ENCODE data around the gene BCL2L2. TPM values are rescaled to one million over a fixed set of nuclear protein-coding genes. Genes with fewer than 3 reads are reported as not detected.
A peak's percentile ranks its signal among the peaks of the same experiment; 100 is the strongest.

Gene BCL2L2
- total and polyA plus RNA-seq, 9 of the 15 experiments (the other 6 are each of a cell fraction or from before 2014, with no cell fraction given): 2.6 to 32.5 (median 14.7) TPM

GRCh38 chr14:23335623-23336022 lies 29.0 kb downstream of the BCL2L2 start (continued):
- TF ChIP-seq, protein P1, sequence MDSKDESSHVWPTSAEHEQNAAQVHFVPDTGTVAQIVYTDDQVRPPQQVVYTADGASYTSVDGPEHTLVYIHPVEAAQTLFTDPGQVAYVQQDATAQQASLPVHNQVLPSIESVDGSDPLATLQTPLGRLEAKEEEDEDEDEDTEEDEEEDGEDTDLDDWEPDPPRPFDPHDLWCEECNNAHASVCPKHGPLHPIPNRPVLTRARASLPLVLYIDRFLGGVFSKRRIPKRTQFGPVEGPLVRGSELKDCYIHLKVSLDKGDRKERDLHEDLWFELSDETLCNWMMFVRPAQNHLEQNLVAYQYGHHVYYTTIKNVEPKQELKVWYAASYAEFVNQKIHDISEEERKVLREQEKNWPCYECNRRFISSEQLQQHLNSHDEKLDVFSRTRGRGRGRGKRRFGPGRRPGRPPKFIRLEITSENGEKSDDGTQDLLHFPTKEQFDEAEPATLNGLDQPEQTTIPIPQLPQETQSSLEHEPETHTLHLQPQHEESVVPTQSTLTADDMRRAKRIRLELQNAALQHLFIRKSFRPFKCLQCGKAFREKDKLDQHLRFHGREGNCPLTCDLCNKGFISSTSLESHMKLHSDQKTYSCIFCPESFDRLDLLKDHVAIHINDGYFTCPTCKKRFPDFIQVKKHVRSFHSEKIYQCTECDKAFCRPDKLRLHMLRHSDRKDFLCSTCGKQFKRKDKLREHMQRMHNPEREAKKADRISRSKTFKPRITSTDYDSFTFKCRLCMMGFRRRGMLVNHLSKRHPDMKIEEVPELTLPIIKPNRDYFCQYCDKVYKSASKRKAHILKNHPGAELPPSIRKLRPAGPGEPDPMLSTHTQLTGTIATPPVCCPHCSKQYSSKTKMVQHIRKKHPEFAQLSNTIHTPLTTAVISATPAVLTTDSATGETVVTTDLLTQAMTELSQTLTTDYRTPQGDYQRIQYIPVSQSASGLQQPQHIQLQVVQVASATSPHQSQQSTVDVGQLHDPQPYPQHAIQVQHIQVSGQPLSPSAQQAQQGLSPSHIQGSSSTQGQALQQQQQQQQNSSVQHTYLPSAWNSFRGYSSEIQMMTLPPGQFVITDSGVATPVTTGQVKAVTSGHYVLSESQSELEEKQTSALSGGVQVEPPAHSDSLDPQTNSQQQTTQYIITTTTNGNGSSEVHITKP (IDR thresholded peaks at IDR 0.05; ENCODE audit: partially characterized antibody): no peak
- TF ChIP-seq TFAP4 (CRISPR knock-in tag; IDR thresholded peaks at IDR 0.05; ENCODE audit: borderline replicate concordance): no peak
- peak in 1 of 2 experiments; percentile 20 for TF ChIP-seq E2F6 (IDR thresholded peaks at IDR 0.05; ENCODE audit: borderline replicate concordance in 1 of 2, extremely low read depth in 1 of 2, insufficient read depth in 1 of 2, insufficient read length in 1 of 2, low read depth in 1 of 2, low read length in 1 of 2, poor library complexity in 1 of 2, severe bottlenecking in 1 of 2)
- TF ChIP-seq, protein P2, sequence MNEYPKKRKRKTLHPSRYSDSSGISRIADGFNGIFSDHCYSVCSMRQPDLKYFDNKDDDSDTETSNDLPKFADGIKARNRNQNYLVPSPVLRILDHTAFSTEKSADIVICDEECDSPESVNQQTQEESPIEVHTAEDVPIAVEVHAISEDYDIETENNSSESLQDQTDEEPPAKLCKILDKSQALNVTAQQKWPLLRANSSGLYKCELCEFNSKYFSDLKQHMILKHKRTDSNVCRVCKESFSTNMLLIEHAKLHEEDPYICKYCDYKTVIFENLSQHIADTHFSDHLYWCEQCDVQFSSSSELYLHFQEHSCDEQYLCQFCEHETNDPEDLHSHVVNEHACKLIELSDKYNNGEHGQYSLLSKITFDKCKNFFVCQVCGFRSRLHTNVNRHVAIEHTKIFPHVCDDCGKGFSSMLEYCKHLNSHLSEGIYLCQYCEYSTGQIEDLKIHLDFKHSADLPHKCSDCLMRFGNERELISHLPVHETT (CRISPR knock-in tag; conservative IDR thresholded peaks at IDR 0.05 in 1 of 2, IDR thresholded peaks at IDR 0.05 in 1 of 2): no peak
- no peak for TF ChIP-seq SUPT5H (IDR thresholded peaks at IDR 0.05)
- TF ChIP-seq RBM15 (IDR thresholded peaks at IDR 0.05; ENCODE audit: insufficient read depth, low read length): no peak
- TF ChIP-seq MAFG (tag; conservative IDR thresholded peaks at IDR 0.05): no peak
- no peak for TF ChIP-seq SMARCA4 (IDR thresholded peaks at IDR 0.05)
- TF ChIP-seq THRA (IDR thresholded peaks at IDR 0.05): no peak
- TF ChIP-seq MCM3 (IDR thresholded peaks at IDR 0.05): no peak
- no peak for TF ChIP-seq SMARCE1 (IDR thresholded peaks at IDR 0.05)
- TF ChIP-seq, protein P3, sequence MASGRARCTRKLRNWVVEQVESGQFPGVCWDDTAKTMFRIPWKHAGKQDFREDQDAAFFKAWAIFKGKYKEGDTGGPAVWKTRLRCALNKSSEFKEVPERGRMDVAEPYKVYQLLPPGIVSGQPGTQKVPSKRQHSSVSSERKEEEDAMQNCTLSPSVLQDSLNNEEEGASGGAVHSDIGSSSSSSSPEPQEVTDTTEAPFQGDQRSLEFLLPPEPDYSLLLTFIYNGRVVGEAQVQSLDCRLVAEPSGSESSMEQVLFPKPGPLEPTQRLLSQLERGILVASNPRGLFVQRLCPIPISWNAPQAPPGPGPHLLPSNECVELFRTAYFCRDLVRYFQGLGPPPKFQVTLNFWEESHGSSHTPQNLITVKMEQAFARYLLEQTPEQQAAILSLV (tag; IDR thresholded peaks at IDR 0.05): no peak
- TF ChIP-seq ATF2 (CRISPR knock-in tag; IDR thresholded peaks at IDR 0.05): no peak
- TF ChIP-seq, protein P4, sequence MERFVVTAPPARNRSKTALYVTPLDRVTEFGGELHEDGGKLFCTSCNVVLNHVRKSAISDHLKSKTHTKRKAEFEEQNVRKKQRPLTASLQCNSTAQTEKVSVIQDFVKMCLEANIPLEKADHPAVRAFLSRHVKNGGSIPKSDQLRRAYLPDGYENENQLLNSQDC (CRISPR knock-in tag; IDR thresholded peaks at IDR 0.05): no peak
- no peak for TF ChIP-seq GABPB2 (CRISPR knock-in tag; conservative IDR thresholded peaks at IDR 0.05)
- TF ChIP-seq ZBTB17 (CRISPR knock-in tag; IDR thresholded peaks at IDR 0.05): no peak
- TF ChIP-seq EHMT2 (IDR thresholded peaks at IDR 0.05): no peak

All from K562 (cell line).